ENCODE measurements around the gene EYA2.
"Not testable (repeated sequence)": the region's sequence is repeated elsewhere in the genome, so short reads cannot be mapped to it uniquely, and the experiment has no call there.

The EYA2 gene

DNA sequence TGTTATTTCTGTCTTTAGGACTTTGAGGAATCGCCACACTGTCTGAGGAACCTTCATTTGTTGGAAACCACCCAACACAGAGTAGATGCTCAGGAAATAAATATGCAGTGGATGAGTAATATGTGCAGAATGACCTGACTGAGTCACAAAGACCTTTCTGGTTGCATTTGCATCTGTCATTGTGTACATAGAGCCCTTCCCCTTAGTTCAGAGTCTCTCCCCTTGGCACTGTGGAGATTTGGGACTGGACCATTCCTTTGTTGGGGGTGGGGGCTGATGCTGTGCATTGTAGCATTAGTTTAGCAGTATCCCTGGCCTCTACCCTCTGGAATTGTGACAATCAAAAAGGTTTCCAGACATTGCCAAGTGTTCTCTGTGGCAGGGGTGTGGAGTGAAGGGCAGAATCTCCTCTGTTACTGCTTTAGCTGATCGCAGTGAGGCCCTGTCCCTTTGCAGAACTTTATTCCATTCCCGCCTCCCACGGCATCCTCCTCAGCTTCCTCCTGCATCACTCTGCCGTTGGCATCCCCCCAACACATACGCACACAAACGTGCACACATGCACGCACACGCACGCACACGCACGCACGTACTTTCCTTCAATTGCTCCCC lies 64.5 kb downstream of the EYA2 start:
- no peak for DNase-seq

DNA sequence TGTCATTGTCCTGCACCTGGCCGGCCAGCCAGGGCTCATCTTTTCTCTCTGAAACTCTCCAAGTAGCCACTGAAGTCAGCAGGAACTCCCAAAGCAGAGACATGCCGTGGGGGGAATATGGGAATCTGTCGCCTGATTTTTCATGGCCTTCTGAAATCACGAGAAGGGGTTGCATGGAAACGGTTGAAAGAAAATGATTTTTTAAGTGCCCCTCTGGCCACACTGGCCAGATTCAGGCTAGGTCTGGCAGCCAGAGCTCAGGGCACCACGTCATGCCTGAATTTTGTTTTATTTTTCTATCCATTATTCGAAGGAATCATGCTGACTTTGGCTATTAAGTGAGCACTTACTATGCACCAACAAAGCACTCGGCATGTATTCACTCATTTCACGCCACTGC lies 65.2 kb downstream of the EYA2 start:
- no peak for DNase-seq

DNA sequence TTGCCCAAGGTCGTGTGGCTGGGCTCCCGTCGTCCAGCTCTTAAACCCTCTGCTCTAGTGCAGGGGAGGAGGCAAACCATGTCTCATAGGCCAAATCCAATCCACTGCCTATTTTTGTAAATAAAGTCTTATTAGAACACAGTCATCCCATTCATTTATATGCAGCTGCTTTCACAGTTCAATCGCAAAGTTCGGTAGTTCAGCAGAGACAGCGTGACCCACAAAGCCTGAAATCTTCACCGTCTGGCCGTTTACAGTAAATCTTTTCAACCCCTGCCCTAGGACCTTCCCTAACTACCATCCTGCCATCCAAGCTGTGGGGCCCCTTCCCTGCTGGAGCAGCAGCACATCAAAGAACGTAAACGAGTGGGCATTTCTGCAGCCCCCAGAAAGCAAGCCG lies 65.9 kb downstream of the EYA2 start:
- no peak for DNase-seq

DNA sequence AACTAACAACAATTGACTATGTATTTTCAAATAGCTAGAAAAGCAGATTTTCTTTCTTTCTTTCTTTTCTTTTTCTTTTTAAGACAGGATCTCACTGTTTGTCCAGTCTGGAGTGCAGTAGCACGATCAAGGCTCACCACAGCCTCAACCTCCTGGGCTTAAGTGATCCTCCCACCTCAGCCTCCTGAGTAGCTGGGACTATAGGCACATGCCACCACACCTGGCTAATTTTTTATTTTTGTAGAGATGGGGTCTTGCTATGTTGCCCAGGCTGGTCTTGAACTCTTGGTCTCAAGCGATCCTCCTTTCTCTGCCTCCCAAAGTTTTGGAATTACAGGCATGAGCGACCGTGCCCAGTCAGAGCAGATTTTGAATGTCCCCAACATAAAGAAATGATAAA lies 67.3 kb downstream of the EYA2 start:
- not testable (repeated sequence) for DNase-seq

DNA sequence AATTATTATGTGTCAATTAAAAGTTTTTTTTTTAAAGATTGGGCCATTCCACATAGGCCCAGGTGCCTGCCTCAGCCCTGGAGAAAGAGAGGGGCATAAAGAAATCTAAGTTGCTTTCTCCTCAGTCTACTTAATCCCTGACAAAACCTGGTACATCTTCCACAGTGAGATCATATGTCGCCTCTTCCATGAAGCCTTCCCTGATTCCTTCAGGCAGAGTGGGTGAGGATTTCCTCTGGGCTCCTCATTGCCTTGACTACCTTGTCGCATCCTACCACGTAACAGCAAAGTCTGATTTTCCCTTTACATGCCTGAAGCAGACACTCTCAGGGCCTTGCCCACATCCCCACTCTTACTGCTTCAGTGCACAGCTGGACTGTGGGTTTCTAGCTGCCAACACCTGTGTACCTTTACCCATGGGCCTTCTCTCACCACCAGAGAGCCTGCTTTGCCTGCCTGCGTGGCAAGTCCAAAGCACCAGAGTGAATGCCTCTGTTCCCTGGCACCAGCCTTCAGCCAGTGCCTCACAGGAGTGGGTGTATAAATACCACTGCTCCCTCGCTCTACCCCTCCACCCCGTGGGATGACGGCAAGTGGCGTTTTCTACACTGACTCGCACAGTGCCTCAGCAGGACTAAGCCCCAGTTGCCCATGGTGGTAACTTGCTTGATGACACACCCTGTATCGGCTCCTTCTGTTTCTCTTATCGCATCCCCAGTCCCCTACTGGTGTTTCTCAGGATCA lies 68.0 kb downstream of the EYA2 start:
- no peak for DNase-seq

DNA sequence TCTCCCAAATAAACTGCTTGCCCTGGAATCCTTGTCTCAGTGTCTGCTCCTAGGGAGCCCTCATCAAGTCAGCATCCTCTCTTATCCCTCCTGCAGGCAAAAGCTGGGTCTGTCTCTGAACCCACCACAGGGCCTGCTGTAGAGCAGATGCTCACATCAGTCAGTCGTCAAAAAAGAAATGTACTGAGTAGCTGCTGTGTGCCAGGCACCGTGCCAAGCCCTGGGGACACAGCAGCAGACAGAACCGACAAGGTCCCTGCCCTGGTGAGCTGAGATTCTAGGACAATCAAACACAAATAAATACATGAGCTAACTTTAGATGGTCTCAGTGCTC lies 68.5 kb downstream of the EYA2 start:
- DNase-seq = no peak

DNA sequence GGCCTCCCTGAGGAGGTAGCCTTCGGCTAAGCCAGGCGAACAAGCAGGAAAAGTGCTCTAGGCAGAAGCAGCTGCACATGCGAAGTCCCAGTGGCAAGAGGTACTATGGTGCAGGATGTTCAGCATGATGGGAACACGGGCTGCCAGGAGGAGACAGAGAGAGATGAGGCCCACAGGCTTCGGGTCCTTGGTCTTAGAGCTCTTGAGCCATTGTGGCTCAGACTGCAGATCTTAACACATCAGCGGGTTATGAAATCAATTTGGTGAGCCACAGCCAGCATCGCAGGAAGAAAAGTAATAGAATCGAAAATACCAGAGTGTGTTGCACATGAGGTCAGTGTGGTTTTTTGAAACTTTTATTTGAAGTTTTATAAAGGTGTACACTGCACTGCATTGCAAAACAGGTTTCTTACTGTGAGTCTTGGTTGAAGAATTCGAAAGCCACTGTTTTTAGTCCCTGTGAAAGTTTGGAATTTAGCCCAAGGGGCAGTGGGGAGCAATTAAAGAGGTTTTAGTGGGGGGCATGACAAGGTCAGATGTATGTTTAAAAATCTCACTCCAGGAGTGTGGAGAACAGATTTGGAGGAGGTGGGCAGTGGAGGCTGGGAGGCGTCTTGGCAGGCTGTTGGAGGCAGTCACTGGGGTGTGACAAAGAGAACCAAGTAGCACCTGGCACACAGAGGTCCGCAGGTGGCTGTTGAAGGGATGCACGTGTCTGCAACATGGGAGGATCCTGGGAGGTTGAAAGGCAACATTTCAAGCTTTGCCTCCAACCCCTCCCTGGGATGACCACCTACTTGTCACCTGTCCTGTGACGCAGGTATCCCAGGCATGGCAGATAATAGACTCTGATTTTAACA lies 69.3 kb downstream of the EYA2 start:
- DNase-seq = no peak

DNA sequence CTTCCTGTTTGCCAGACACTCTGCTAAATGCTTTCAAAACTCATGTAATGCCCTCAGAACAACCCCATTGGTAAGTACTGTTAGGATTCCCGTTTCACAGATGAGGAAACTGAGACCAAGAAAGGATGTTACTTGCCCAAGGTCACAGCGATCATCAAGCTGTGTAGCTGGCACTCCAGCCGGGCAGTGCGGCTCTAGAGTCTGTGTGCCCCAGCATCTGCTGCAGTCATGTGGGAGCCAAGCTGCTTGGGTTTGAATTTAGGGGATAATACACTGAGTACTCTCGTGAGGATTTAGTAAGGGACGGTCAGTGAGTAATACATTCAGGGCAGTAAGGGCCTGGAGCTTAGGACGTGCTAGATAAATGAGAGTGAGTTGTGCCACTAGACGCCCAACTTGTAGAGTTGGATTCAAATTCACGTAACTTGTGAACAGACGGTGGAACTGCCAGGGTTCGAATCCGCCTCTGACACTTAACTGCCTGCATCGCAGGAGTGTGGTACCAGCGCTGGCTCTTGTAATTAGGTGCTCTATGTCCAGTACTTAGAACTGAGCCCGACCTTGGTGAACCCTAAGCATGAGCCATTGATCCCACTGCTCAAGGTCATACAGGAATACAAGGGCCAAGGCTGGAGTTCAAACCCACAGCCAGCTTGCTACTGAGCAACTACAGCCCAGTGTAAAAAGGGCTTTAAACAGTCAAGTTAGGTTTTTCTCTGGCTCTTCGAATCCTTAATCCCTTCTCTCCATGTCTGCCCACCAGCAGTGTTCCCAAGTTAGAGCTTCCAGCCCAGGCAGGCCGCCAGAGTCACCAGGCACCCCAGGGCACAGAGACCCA lies 70.2 kb downstream of the EYA2 start:
- no peak for DNase-seq

DNA sequence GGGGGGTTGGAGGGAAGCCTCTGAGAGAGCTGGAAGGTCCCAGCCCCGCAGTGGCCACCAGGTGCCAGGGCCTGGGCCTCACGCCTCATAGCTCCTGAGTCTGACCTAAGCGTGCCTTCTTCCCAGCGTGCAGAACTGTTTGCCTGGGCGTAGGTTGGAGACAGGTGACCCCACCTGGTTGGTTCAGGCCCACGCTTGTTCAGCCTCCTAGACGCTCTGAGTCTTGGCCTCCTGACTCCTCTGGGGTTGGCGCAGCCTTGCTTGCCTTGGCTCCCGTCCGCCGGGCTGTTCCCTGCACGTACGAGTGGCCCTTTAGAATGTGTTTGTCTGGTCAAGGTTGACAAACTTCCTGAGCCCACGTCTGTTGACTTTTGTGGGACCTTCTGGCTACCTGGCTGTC lies 70.8 kb downstream of the EYA2 start:
- peak; percentile 44 for DNase-seq

DNA sequence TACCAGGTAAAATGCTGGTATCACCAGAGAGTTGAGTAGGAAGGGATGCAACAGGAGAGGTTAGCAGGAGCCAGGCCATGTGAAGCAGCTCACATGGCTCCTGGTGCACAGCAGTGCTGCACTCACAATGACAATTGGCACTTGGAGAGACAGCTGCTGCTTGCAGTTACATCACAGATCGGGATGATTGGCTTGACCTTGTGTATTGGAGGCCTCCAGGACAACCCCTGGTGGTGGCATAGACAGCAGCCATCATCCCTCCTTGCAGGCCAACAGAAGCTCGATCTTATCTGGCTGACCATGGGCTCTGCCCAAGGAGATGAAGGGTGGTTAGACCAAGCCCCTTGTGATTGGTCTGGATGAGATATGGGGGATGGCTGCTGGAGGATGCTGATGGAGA lies 73.0 kb downstream of the EYA2 start:
- DNase-seq = no peak

DNA sequence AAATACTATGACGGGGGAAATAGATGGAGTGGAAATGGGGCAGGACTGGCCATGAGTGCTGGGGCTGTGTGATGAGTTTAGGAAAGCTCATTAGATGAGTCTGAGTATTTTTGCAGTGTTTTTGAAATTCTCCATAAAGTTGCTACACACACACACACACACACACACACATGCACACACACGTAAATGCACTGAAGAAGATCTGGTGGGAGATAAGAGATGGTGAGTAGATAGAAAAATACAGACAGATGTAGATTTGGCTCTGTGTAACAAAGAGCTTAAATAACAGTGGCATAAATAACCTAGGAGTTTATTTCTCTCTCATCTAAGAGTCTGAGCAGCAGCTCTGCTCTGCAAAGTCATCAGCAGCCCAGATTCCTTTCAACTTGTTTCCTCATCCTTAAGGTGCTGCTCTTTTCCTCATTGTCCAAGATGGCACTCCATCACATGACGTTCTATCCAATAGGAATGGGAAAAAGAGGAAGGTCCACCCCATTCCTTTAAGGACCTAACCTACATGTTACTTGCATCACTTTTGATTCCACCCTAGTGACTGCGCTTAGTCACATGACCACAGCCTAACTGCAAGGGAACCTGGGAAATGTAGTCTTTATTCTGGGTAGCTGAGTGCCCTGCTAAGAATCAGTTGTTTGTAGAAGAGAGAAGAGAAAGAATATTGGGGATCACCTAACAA lies 76.4 kb downstream of the EYA2 start:
- peak; percentile 25 for DNase-seq

DNA sequence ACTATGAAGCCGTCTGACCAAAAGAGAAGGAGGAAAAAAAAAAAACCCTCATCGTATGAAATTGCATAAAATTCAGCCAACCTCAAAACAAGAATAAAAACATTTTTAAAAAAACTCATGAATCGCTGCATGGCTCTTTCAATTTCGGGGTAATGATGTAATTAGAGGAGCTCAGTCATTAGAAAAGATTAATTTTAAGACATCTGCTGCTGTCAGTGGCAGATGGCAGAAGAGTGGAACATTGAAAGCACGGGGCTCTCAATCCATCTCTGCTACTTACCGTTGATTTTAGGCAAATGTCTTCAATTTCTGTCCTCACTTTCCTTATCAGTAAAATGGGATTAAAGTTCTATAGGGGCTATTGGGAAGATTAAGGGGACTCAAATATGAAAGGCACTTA lies 79.1 kb downstream of the EYA2 start:
- no peak for DNase-seq

DNA sequence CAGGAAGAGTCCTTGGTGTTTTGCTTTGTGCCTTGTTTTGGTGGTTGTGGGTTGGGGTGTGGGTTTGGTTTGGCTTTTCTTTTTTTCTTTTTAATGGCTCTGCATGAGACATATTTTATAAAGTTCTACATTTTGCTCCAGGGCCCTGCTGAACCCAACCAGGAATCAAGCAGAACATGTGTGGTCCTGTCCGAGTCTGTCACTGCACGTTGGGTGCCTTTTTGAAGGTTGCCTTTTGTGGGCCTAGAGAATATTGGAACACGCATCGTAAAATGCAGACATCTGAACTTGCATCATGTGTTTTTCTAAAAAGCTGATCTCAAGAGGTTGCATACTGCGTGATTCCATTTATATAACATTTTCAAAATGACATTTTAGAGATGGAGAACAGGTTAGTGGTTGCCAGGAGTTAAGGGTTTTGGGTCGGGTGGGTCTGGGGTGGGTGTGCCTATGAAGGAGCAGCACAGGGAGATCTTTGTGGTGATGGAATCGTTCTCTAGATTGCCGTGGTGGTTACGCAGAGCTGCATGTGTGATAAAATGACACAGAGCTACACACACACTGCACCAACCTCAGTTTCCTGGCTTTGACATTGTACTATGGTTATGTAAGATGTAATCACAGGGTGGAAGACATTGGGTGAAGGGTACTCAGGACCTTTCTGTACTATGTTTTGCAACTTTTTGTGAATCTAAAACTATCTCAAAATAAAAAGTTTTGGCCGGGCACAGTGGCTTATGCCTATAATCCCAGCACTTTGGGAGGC lies 80.2 kb downstream of the EYA2 start:
- DNase-seq = no peak

DNA sequence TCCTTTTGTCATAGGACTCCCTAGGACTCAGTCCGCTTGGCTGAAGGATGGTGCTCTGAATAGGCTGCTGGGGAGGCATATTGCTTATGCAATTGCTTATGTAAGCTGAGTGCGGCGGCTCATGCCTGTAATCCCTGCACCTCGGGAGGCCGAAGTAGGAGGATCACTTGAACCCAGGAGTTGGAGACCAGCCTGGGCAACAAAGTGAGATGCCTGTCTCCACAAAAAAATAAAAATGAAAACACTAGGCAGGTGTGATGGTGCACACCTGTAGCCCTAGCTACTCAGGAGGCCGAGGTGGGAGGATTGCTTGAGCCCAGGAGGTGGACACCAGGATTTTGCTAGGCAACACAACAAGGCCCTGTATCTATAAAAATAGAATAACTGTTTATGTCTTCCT lies 81.3 kb downstream of the EYA2 start:
- no peak for DNase-seq

DNA sequence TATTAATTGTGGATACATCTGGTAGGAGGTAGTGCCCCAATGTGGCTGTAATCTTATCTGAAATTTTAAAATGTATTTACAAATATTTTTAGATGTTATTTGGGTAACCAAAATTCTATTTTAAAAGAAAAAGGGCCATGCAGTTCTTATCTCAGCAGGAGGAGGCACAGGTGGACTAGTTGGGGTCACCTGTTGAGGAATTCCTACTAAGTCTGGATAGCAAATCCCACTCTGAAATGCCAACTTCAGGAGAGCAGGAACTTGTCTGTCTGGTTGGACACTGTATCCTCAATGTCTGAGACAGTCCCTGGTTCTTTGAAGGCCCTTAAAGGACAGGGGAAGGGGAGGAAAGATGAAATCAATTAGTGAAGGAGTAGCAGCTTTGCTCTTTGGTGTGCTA lies 82.6 kb downstream of the EYA2 start:
- DNase-seq = no peak

DNA sequence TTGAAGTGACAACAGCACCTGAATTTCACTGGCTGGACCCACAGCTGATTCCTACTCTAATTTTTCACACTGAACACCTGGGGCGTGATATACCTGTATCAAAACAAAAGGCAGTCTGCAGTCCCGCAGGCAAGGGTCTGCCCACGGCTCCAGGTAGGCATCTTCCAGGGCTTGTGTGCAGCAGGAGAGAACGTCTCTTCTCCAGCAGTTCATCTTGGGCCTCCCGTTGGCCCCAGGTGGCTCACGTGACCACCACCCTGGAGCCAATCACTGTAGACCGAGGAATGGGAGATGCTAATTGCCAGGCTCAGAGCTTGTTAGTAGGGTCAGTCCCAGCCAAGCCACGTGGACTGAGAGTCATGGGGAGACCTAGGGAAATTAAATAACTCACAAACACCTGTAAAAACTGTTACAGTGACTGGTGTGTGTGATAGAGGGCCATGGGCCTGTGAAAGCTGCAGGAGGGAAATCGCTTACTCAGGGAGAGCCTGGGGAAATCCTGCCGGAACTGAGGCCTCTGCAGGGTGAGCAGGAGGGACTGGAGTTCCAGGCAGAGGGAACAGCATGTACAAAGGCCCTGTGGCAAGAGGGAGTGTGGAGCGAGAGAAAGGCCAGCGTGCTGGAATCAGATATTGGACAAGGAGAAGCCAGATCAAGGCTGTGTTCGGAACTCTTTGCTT lies 83.4 kb downstream of the EYA2 start:
- no peak for DNase-seq

DNA sequence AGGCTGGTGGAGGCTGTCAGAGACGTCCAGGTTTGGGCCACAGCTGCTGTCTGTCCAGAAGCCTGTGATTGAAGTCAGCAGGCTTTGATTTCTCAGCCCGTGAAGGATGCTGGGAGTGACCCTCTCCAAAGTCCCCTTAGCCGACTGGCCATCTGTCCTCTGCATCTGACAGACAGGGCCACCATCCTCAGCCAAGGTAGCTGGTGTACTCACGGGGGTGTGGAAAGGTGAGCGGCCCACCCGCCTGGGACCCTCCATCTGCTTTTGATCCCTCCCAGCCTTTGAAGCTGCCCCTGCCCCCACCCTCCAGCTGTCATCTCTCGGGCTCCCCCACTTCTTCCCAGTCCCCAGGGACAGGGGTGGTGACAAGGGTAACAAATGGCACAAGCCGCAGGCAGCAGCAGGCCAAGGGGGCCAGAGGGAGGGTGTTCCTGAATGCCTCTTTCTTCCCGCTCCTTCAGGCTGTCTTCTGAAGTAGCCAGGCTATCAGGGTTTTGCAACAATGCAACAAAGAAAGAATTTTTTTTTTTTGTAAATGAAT lies 84.4 kb downstream of the EYA2 start:
- no peak for DNase-seq

DNA sequence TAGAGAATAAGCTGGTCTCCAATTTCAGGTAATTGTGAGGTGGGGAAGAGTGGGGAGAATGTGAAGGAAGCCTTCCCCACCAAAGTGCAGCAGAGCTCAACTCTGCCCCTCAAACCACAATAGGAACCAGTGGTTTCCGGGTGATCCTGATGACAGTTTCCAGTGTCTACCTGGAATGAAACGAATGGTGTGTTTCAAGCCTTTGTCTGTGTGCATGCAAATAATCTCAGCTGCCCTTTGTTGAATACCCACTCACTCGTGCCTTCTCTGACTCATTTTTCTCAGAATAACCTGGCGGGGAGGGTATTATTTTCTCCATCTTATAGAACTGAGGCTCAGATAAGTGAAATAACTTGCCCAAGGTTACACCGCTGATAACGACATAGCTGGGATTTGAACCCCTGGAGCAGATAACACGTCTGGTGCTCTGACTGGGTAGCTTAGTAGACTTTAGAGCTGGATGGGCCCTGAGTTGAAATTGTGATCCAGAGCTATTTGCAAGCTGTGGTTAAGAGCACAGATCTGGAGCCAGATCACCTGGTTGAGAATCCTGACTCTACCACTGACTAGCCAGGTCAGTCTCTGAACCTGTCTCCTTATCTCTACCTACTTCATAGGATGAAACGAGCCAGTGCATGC lies 85.1 kb downstream of the EYA2 start:
- no peak for DNase-seq

DNA sequence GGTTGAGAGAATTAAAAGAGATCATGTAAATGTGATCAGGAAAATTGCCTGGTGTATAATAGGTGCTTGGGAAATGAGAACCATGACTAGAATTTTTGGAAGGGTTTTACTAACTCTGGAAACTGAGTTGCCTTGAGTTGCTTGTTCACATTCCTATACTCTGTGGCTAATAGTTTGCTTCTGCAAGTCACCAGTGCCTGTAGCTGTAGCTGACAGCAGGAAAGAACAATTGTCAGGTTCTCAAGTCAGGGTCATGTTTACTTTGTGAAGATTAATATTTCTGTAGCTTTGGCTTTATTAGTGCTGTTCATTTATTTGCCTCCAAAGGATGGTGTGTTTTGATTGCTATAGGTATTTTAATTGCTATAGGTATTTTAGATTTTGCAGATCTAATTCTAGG lies 86.5 kb downstream of the EYA2 start:
- DNase-seq = no peak

DNA sequence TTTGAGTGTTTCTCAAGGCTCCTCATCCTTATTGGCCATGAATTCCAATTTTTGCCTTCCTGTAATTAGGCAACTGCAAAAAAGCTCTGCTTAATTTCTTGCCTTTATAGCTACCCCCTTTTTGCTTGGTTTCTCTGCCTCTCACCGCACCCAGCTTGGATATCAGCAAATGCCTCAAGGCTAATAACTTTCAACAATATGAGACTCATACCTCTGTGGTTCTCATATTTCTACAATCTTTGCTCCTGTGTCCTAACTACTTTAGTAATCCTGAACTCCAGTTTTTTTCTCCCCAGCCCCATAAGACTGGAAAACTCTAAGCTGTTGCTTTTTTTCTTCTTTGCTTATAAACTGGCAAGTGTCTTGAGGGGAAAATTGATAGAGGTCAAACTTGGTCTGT lies 88.8 kb downstream of the EYA2 start:
- DNase-seq = no peak
